PFSK-1 (cell line): ENCODE results near the gene ATN1.

ENCODE experiments used
- FOXP2 ChIP-seq: optimal IDR thresholded peaks from 2 replicates; pipeline ENCODE3; 2011; ENCODE audit warnings: borderline replicate concordance, control low read depth, inconsistent platforms; ENCODE audit not compliant: insufficient read depth; ENCODE audit errors: extremely low read length, extremely low read depth
- POLR2AphosphoS5 ChIP-seq: IDR thresholded peaks from 2 replicates; pipeline ENCODE4 v1.6.1; 2012; ENCODE audit warnings: low read depth, mild to moderate bottlenecking, control low read depth, low read length, moderate library complexity
- REST ChIP-seq, 2 experiments: IDR thresholded peaks; 2 replicates each; pipeline versions ENCODE4 v1.6.1 to v1.8.0; 2011 to 2012; ENCODE audit warnings: low read depth in 2 of 2, low read length in 2 of 2, control low read depth in 1 of 2, inconsistent platforms in 1 of 2, mild to moderate bottlenecking in 1 of 2, moderate library complexity in 1 of 2; ENCODE audit not compliant: insufficient read depth in 1 of 2
- SIN3A ChIP-seq: IDR thresholded peaks from 2 replicates; pipeline ENCODE4 v1.6.1; 2012; ENCODE audit warnings: mild to moderate bottlenecking, low read length, moderate library complexity, borderline replicate concordance; ENCODE audit not compliant: insufficient read depth
- TAF1 ChIP-seq: IDR thresholded peaks from 2 replicates; pipeline ENCODE4 v1.6.1; 2012; ENCODE audit warnings: low read length, control low read depth, borderline replicate concordance; ENCODE audit not compliant: insufficient read depth

ATN1 gene

GRCh38 chr12:6946033-6946919, 18.5 kb downstream of the ATN1 start:
- TF ChIP-seq POLR2AphosphoS5 (no peak), REST (IDR thresholded peaks at IDR 0.05; ENCODE audit: insufficient read depth in 1 of 2, low read depth in 2 of 2, low read length in 2 of 2) (no peak), TAF1 (no peak), FOXP2 (no peak), SIN3A (no peak)

- TF ChIP-seq FOXP2: no peak
- TF ChIP-seq TAF1: no peak
- TF ChIP-seq POLR2AphosphoS5: no peak
- TF ChIP-seq SIN3A: no peak
- no peak for TF ChIP-seq REST (IDR thresholded peaks at IDR 0.05; ENCODE audit: insufficient read depth in 1 of 2, low read depth in 2 of 2, low read length in 2 of 2)
Observed at GRCh38 chr12:6946920-6947374, 19.2 kb downstream of the ATN1 start.

- TF ChIP-seq FOXP2 (no peak), SIN3A (no peak), TAF1 (no peak), REST (IDR thresholded peaks at IDR 0.05; ENCODE audit: insufficient read depth in 1 of 2, low read depth in 2 of 2, low read length in 2 of 2) (no peak), POLR2AphosphoS5 (no peak)
Observed at GRCh38 chr12:6947615-6948014, 19.9 kb downstream of the ATN1 start.

GRCh38 chr12:6948873-6949594, 21.3 kb downstream of the ATN1 start:
- TF ChIP-seq SIN3A: no peak
- TF ChIP-seq POLR2AphosphoS5: no peak
- TF ChIP-seq FOXP2: no peak

GRCh38 chr12:6950401-6950801, 22.6 kb downstream of the ATN1 start:
- TF ChIP-seq REST (IDR thresholded peaks at IDR 0.05; ENCODE audit: insufficient read depth in 1 of 2, low read depth in 2 of 2, low read length in 2 of 2): no peak
- TF ChIP-seq POLR2AphosphoS5: no peak
- TF ChIP-seq SIN3A: no peak
- TF ChIP-seq TAF1: no peak
- no peak for TF ChIP-seq FOXP2
